H9 (cell line): Measurements from ENCODE around the gene TUBB1. TPM values are rescaled to one million over a fixed set of nuclear protein-coding genes. Genes with fewer than 3 reads are reported as not detected.

Source experiments
- DNase-seq: peaks from one replicate; pipeline ENCODE4 v3.0.0-alpha.2; 2017
- H2AFZ ChIP-seq: one replicate; pipeline ENCODE4 v1.6.1; 2013; ENCODE audit warnings: mild to moderate bottlenecking, low read length, control low read depth, moderate library complexity
- H2AK5ac ChIP-seq: 2 replicates; pipeline ENCODE4 v1.6.1; 2013; ENCODE audit warnings: low read length, control low read depth, mixed read lengths; ENCODE audit not compliant: insufficient read length
- H2BK120ac ChIP-seq: one replicate; pipeline ENCODE4 v1.6.1; 2013; ENCODE audit warnings: low read depth, mild to moderate bottlenecking, low read length, control low read depth, inconsistent platforms; ENCODE audit not compliant: poor library complexity, severe bottlenecking
- H2BK12ac ChIP-seq: 2 replicates; pipeline ENCODE4 v1.6.1; 2013; ENCODE audit warnings: low read length, control low read depth, mixed read lengths, low read depth; ENCODE audit not compliant: insufficient read length
- H2BK15ac ChIP-seq: 2 replicates; pipeline ENCODE4 v1.6.1; 2013; ENCODE audit warnings: low read depth, low read length, control low read depth
- H2BK20ac ChIP-seq: one replicate; pipeline ENCODE4 v1.6.1; 2013; ENCODE audit warnings: low read depth, mild to moderate bottlenecking, low read length, control low read depth, inconsistent platforms; ENCODE audit not compliant: poor library complexity, severe bottlenecking
- H2BK5ac ChIP-seq: 2 replicates; pipeline ENCODE4 v1.6.1; 2013; ENCODE audit warnings: low read length, control low read depth, mixed read lengths; ENCODE audit not compliant: insufficient read length
- H3K14ac ChIP-seq: 2 replicates; pipeline ENCODE4 v1.6.1; 2013; ENCODE audit warnings: low read length, control low read depth; ENCODE audit not compliant: insufficient read depth
- H3K18ac ChIP-seq: 2 replicates; pipeline ENCODE4 v1.6.1; 2013; ENCODE audit warnings: low read depth, mild to moderate bottlenecking, mixed read lengths, low read length, control low read depth; ENCODE audit not compliant: insufficient read length
- H3K23ac ChIP-seq: 2 replicates; pipeline ENCODE4 v1.6.1; 2013; ENCODE audit warnings: low read length, control low read depth, mixed read lengths, low read depth; ENCODE audit not compliant: insufficient read length
- H3K23me2 ChIP-seq: 2 replicates; pipeline ENCODE4 v1.6.1; 2013; ENCODE audit warnings: low read depth, mild to moderate bottlenecking, mixed read lengths, low read length, control low read depth; ENCODE audit not compliant: insufficient read length, poor library complexity, severe bottlenecking
- H3K27ac ChIP-seq: 2 replicates; pipeline ENCODE4 v1.5.1; 2013; ENCODE audit warnings: low read length, control low read depth, mixed read lengths, low read depth; ENCODE audit not compliant: insufficient read length
- H3K27me3 ChIP-seq: 2 replicates; pipeline ENCODE4 v1.6.1; 2013; ENCODE audit warnings: low read length, control low read depth, inconsistent platforms; ENCODE audit not compliant: insufficient read depth
- H3K4ac ChIP-seq: 2 replicates; pipeline ENCODE4 v1.6.1; 2013; ENCODE audit warnings: low read depth, mild to moderate bottlenecking, control low read depth, inconsistent platforms, low read length, moderate library complexity
- H3K4me1 ChIP-seq: 2 replicates; pipeline ENCODE4 v1.6.1; 2013; ENCODE audit warnings: low read length, control low read depth, inconsistent platforms; ENCODE audit not compliant: insufficient read depth
- H3K4me2 ChIP-seq: 2 replicates; pipeline ENCODE4 v1.6.1; 2013; ENCODE audit warnings: low read length, control low read depth, mixed read lengths; ENCODE audit not compliant: insufficient read length, insufficient read depth
- H3K56ac ChIP-seq: 2 replicates; pipeline ENCODE4 v1.6.1; 2013; ENCODE audit warnings: low read depth, mild to moderate bottlenecking, mixed read lengths, low read length, control low read depth; ENCODE audit not compliant: insufficient read length
- H3K79me1 ChIP-seq: 2 replicates; pipeline ENCODE4 v1.6.1; 2013; ENCODE audit warnings: low read depth, mild to moderate bottlenecking, moderate library complexity, low read length, control low read depth, inconsistent platforms; ENCODE audit not compliant: insufficient read depth, poor library complexity, severe bottlenecking
- H3K79me2 ChIP-seq: 2 replicates; pipeline ENCODE4 v1.6.1; 2013; ENCODE audit warnings: low read length, control low read depth, inconsistent platforms; ENCODE audit not compliant: insufficient read depth
- H3K9ac ChIP-seq: 2 replicates; pipeline ENCODE4 v1.6.1; 2013; ENCODE audit warnings: low read length, control low read depth, mixed read lengths; ENCODE audit not compliant: insufficient read length; ENCODE audit errors: extremely low read depth
- H3K9me3 ChIP-seq: one replicate; pipeline ENCODE4 v1.6.1; 2013; ENCODE audit warnings: low read depth, low read length, inconsistent platforms; ENCODE audit not compliant: control insufficient read depth
- H3T11ph ChIP-seq: one replicate; pipeline ENCODE4 v1.6.1; 2013; ENCODE audit warnings: mild to moderate bottlenecking, low read length, control low read depth, inconsistent platforms
- H4K20me1 ChIP-seq: one replicate; pipeline ENCODE4 v1.6.1; 2013; ENCODE audit not compliant: control insufficient read depth, insufficient read length, insufficient read depth
- H4K5ac ChIP-seq: 2 replicates; pipeline ENCODE4 v1.6.1; 2013; ENCODE audit warnings: low read depth, mild to moderate bottlenecking, mixed read lengths, low read length, control low read depth; ENCODE audit not compliant: insufficient read length
- H4K8ac ChIP-seq: replicated peaks from 2 replicates; pipeline ENCODE4 v1.6.1; 2013; ENCODE audit warnings: low read length, control low read depth, mixed read lengths, low read depth; ENCODE audit not compliant: insufficient read length
- H4K91ac ChIP-seq: 2 replicates; pipeline ENCODE4 v1.6.1; 2013; ENCODE audit warnings: low read depth, mild to moderate bottlenecking, moderate library complexity, mixed read lengths, low read length, control low read depth; ENCODE audit not compliant: insufficient read length
- H3K27ac Mint-ChIP-seq, 3 experiments: 2 replicates in 2 of 3; 3 replicates in 1 of 3; pipeline ENCODE4 v1.8.0; 2020 to 2021; ENCODE audit warnings: mixed read lengths in 3 of 3, mild to moderate bottlenecking in 1 of 3, moderate library complexity in 1 of 3
- H3K27me3 Mint-ChIP-seq: 2 replicates; pipeline ENCODE4 v1.8.0; 2021; ENCODE audit warnings: low read depth, mild to moderate bottlenecking, moderate library complexity, mixed read lengths
- H3K36me3 Mint-ChIP-seq, 3 experiments: 2 replicates in 2 of 3; 3 replicates in 1 of 3; pipeline ENCODE4 v1.8.0; 2020 to 2021; ENCODE audit warnings: low read depth in 3 of 3, mixed read lengths in 3 of 3; ENCODE audit not compliant: insufficient read depth in 1 of 3
- H3K4me1 Mint-ChIP-seq, 2 experiments: 2 replicates each; pipeline ENCODE4 v1.8.0; 2020; ENCODE audit warnings: mixed read lengths in 2 of 2
- H3K4me3 Mint-ChIP-seq, 2 experiments: 2 replicates in 1 of 2; 3 replicates in 1 of 2; pipeline ENCODE4 v1.8.0; 2020 to 2021; ENCODE audit warnings: mild to moderate bottlenecking in 2 of 2, mixed read lengths in 2 of 2, moderate library complexity in 1 of 2
- H3K9me3 Mint-ChIP-seq, 2 experiments: 2 replicates in 1 of 2; 3 replicates in 1 of 2; pipeline ENCODE4 v1.8.0; 2020; ENCODE audit warnings: mild to moderate bottlenecking in 2 of 2, mixed read lengths in 2 of 2, moderate library complexity in 1 of 2
- CTCF ChIP-seq: fragments of 200-600 bp; sonication (generic); conservative IDR thresholded peaks from 3 replicates; pipeline ENCODE4 v1.8.0; 2021; ENCODE audit warnings: antibody characterized with exemption, mild to moderate bottlenecking
- WGBS: extraction: QIAGEN DNeasy Blood & Tissue Kit; methylation state at CpG from one replicate; pipeline ENCODE4 v1.1.7; 2013; ENCODE audit warnings: missing lambda C conversion rate, low lambda C conversion rate, mixed read lengths; ENCODE audit not compliant: insufficient read length; ENCODE audit errors: extremely low coverage; 5-methylcytosine and 5-hydroxymethylcytosine counted together
- total RNA-seq: library from RNA; stranded (reverse); gene quantifications from 2 replicates; pipeline ENCODE4 v1.2.1, GENCODE V29; 2021

Gene TUBB1
- total RNA-seq, 1 experiment from 2014 or later = not detected

GRCh38 chr20:58994390-58995159, 24.7 kb upstream of the TUBB1 start:
- Histone ChIP-seq H3T11ph (no peak overlapping the region), H4K5ac (no peak overlapping the region), H3K56ac (no peak overlapping the region), H4K91ac (no peak overlapping the region), H3K4me2 (no peak overlapping the region), H3K27ac (no peak overlapping the region), H2BK12ac (no peak overlapping the region), H3K9me3 (no peaks in the 10 kb centered on the region), H3K79me2 (no peaks in the 10 kb centered on the region), H4K8ac (no peak overlapping the region), H3K23ac (no peak overlapping the region), H3K4me1 (no peaks in the 10 kb centered on the region), H2BK5ac (no peak overlapping the region), H3K9ac (no peak overlapping the region), H3K14ac (no peak overlapping the region), H2BK20ac (no peak overlapping the region), H2AK5ac (no peak overlapping the region), H2BK15ac (no peak overlapping the region), H3K18ac (no peak overlapping the region), H3K79me1 (no peaks in the 10 kb centered on the region), H4K20me1 (no peaks in the 10 kb centered on the region), H3K23me2 (no peaks in the 10 kb centered on the region), H3K27me3 (no peaks in the 10 kb centered on the region), H2BK120ac (no peak overlapping the region), H3K4ac (no peak overlapping the region), H2AFZ (no peak overlapping the region)
- Mint-ChIP-seq H3K27me3 (no peaks in the 10 kb centered on the region; the same call in 1 of the 2 replicates), H3K36me3 (peaks cover 27 to 84% (median 80%) of the 10 kb centered on the region in 3 experiments; a peak in 6 of 7 replicates), H3K4me1 (no peaks in the 10 kb centered on the region), H3K9me3 (no peaks in the 10 kb centered on the region), H3K4me3 (no peak overlapping the region), H3K27ac (no peak overlapping the region; a peak in 1 of 7 replicates)
- TF ChIP-seq CTCF = no peak
- no CpG with 5 or more reads among the region's 17 CpGs for WGBS
- no peak for DNase-seq
